GM23338 (cell line): ENCODE results near the gene CCDC150. TPM values are rescaled to one million over a fixed set of nuclear protein-coding genes. Genes with fewer than 3 reads are reported as not detected.

Experiments used
- polyA plus RNA-seq: library from polyadenylated mRNA; unstranded; fragments of >200 nt; fragmentation: Nextera tagmentation; extraction: Ambion mirVana; gene quantifications from 2 replicates; pipeline ENCODE4 v1.2.1, GENCODE V29; 2016
- small RNA-seq: library from RNA; depleted of rRNA; stranded (forward); fragments of <200 nt; gene quantifications from one replicate; pipeline ENCODE3, GENCODE V24; 2014; ENCODE audit warnings: low replicate concordance
- total RNA-seq: library from RNA; depleted of rRNA; stranded (reverse); fragments of >200 nt; shearing (Covaris generic); gene quantifications from 2 replicates; pipeline ENCODE4 v1.2.3, GENCODE V29; 2014; rRNA removed

Gene CCDC150
- total and polyA plus RNA-seq, 2 experiments from 2014 or later = 56.3 to 68.3 TPM

Small RNA genes within 50 kb of the gene (small RNA-seq; reads per million reads assigned to genes)
- gene RF00424 = not detected

Other genes starting within 250 kb of the CCDC150 start
- 4.0 and 10.7 TPM in 2 replicates for gene HECW2, start 46.2 kb upstream of the CCDC150 start, total RNA-seq
- 0.89 and 1.9 TPM in 2 replicates for gene HECW2, start 46.2 kb upstream of the CCDC150 start, polyA plus RNA-seq
- gene GTF3C3, start 160.0 kb downstream of the CCDC150 start, total RNA-seq = 39.4 and 42.1 TPM in 2 replicates
- gene GTF3C3, start 160.0 kb downstream of the CCDC150 start, polyA plus RNA-seq = 26.3 and 28.5 TPM in 2 replicates
- gene C2orf66, start 169.6 kb downstream of the CCDC150 start, total RNA-seq = not detected in 2 replicates
- gene C2orf66, start 169.6 kb downstream of the CCDC150 start, polyA plus RNA-seq = not detected in 2 replicates